HepG2 (cell line): ENCODE data around the gene MARCHF9. TPM values are rescaled to one million over a fixed set of nuclear protein-coding genes. Genes with fewer than 3 reads are reported as not detected.

Experiments used
- ATAC-seq: fragments of 200-7000 bp; cut with Tn5 transposase; 3 replicates; pipeline ENCODE4 v1.9.1; 2020; ENCODE audit warnings: mild to moderate bottlenecking, moderate library complexity
- BruUV-seq: library from RNA; stranded (reverse); fragments of 400-500 nt; replicated peaks from 2 replicates; lab custom pipeline; 2021; lab: Mats Ljungman, UMichigan
- CTCF ChIA-PET: fragments of 300-600 bp; formaldehyde crosslinking; extraction: SDS; loops from one replicate; lab custom pipeline; 2021; ENCODE audit warnings: low total read pairs, inconsistent platforms, low intra/inter-chr PET ratio; lab: Yijun Ruan, JAX
- POLR2A ChIA-PET: fragments of 350-600 bp; sonication (Branson Sonifier 250); formaldehyde crosslinking; loops from one replicate; lab custom pipeline; 2020; ENCODE audit warnings: antibody characterized with exemption, inconsistent platforms; lab: Yijun Ruan, JAX
- DNase-seq: peaks from one replicate; pipeline ENCODE4 v3.0.0-alpha.2; 2015; ENCODE audit warnings: low spot score
- FAIRE-seq: peaks from 3 replicates; lab custom pipeline; 2011; peaks lifted over from hg19 to GRCh38; lab: Jason Lieb, UNC
- H2AFZ ChIP-seq: one replicate; pipeline ENCODE4 v1.6.1; 2011; ENCODE audit warnings: low read length, inconsistent platforms
- H3K27ac ChIP-seq: fragments of 300-600 bp; 3 replicates; pipeline ENCODE4 v1.8.0; 2011; ENCODE audit warnings: mixed run types, mild to moderate bottlenecking, mixed read lengths, low read length, inconsistent platforms; ENCODE audit not compliant: insufficient read depth; ENCODE audit errors: extremely low read length
- H3K27me3 ChIP-seq, 2 experiments: fragments of 200-600 bp in 1 of 2; 2 replicates in 1 of 2; 3 replicates in 1 of 2; pipeline versions ENCODE4 v1.6.0 to v1.8.0; 2011; ENCODE audit warnings: low read length in 2 of 2, mild to moderate bottlenecking in 2 of 2, moderate library complexity in 2 of 2, inconsistent platforms in 1 of 2; ENCODE audit not compliant: insufficient read depth in 2 of 2, control insufficient read depth in 1 of 2
- H3K36me3 ChIP-seq, 2 experiments: fragments of 200-600 bp in 1 of 2; replicated peaks in 1 of 2; 2 replicates in 1 of 2; 3 replicates in 1 of 2; pipeline versions ENCODE4 v1.5.1 to v1.8.0; 2011; ENCODE audit warnings: low read length in 2 of 2, inconsistent platforms in 1 of 2; ENCODE audit not compliant: insufficient read depth in 2 of 2, control insufficient read depth in 1 of 2
- H3K4me1 ChIP-seq: 2 replicates; pipeline ENCODE4 v1.5.1; 2012; ENCODE audit warnings: low read length, inconsistent platforms; ENCODE audit not compliant: insufficient read depth
- H3K4me2 ChIP-seq: 2 replicates; pipeline ENCODE4 v1.6.0; 2011; ENCODE audit warnings: low read depth, low read length, inconsistent platforms
- H3K4me3 ChIP-seq, 3 experiments: fragments of 200-600 bp in 1 of 3; sonication (generic), shearing (Covaris generic) in 1 of 3; replicated peaks in 1 of 3; 2 replicates each; pipeline ENCODE4 v1.5.1; 2011 to 2016; ENCODE audit warnings: low read length in 3 of 3, inconsistent platforms in 2 of 3, low read depth in 2 of 3, mild to moderate bottlenecking in 2 of 3, control low read depth in 1 of 3, mixed read lengths in 1 of 3; ENCODE audit not compliant: insufficient read depth in 1 of 3
- H3K79me2 ChIP-seq: one replicate; pipeline ENCODE4 v1.6.1; 2011; ENCODE audit warnings: low read length, inconsistent platforms; ENCODE audit not compliant: insufficient read depth
- H3K9ac ChIP-seq: 2 replicates; pipeline ENCODE4 v1.6.0; 2011; ENCODE audit warnings: mild to moderate bottlenecking, low read depth, low read length, inconsistent platforms; ENCODE audit not compliant: insufficient read depth
- H3K9me3 ChIP-seq: 2 replicates; pipeline ENCODE4 v1.5.1; 2012; ENCODE audit warnings: mild to moderate bottlenecking, low read length
- H4K20me1 ChIP-seq: 2 replicates; pipeline ENCODE4 v1.6.0; 2011; ENCODE audit warnings: inconsistent platforms, mild to moderate bottlenecking, low read length, moderate library complexity; ENCODE audit not compliant: insufficient read depth
- DDIT3 ChIP-seq: sonication (generic); formaldehyde crosslinking; IDR thresholded peaks from 2 replicates; pipeline ENCODE4 v1.4.0; 2020; ENCODE audit warnings: mild to moderate bottlenecking, missing genetic modification reagents
- FOXM1 ChIP-seq: sonication (generic); formaldehyde crosslinking; IDR thresholded peaks from 2 replicates; pipeline ENCODE4 v1.5.0; 2020; ENCODE audit warnings: missing genetic modification reagents
- NR2F6 ChIP-seq, 2 experiments: IDR thresholded peaks; 2 replicates each; pipeline ENCODE4 v1.6.1; 2016; ENCODE audit warnings: antibody characterized with exemption in 1 of 2, mild to moderate bottlenecking in 1 of 2
- PLRG1 ChIP-seq: fragments of 450-650 bp; conservative IDR thresholded peaks from 2 replicates; pipeline ENCODE4 v1.6.1; 2016
- RARA ChIP-seq: IDR thresholded peaks from 2 replicates; pipeline ENCODE4 v1.6.1; 2016; ENCODE audit warnings: missing genetic modification reagents, missing compliant biosample characterization
- RBFOX2 ChIP-seq: fragments of 200-400 bp; formaldehyde crosslinking; IDR thresholded peaks from 2 replicates; pipeline ENCODE4 v1.6.1; 2017; ENCODE audit warnings: low read depth, mild to moderate bottlenecking, low read length
- SYNCRIP ChIP-seq: fragments of 200-400 bp; formaldehyde crosslinking; IDR thresholded peaks from 2 replicates; pipeline ENCODE4 v1.6.1; 2018; ENCODE audit warnings: mild to moderate bottlenecking, low read depth, low read length; ENCODE audit not compliant: insufficient read depth
- ZFP91 ChIP-seq: sonication (generic); formaldehyde crosslinking; IDR thresholded peaks from 2 replicates; pipeline ENCODE4 v1.9.0; 2022; ENCODE audit warnings: missing genetic modification reagents, mild to moderate bottlenecking, borderline replicate concordance
- WGBS: methylation state at CpG from one replicate; pipeline ENCODE4 v1.1.6; 2017; ENCODE audit warnings: low lambda C conversion rate; 5-methylcytosine and 5-hydroxymethylcytosine counted together
- in situ Hi-C: cut with HindIII; loops from 2 replicates; pipeline ENCODE4 v1.10.0; 2017; ENCODE audit warnings: low pct_unique_long_range_greater_than_20kb; ENCODE audit not compliant: extremely low pct_ligation_motif_present
- intact Hi-C: fragments of 100-400 bp; cut with micrococcal nuclease; formaldehyde crosslinking; loops from one replicate; pipeline ENCODE4 v1.10.0; 2022; ENCODE audit not compliant: unreplicated experiment
- polyA plus RNA-seq, 8 experiments: library from polyadenylated mRNA; depleted of rRNA in 3 of 8; stranded (reverse) in 7 of 8; unstranded in 1 of 8; fragments of >200 nt; fragmentation: Illumina TruSeq in 4 of 8; extraction: Trizol in 4 of 8; gene quantifications; 2 replicates each; pipeline versions ENCODE4 v1.2.1 to v1.2.3, GENCODE V29; 2011 to 2016; ENCODE audit warnings: low read depth in 4 of 8, missing spikeins in 1 of 8, mixed read lengths in 1 of 8; ENCODE audit not compliant: insufficient read depth in 1 of 8
- total RNA-seq, 5 experiments: library from RNA; depleted of rRNA; stranded (reverse); fragments of >200 nt; fragmentation: Illumina TruSeq; extraction: Trizol; gene quantifications; 2 replicates each; pipeline ENCODE4 v1.2.3, GENCODE V29; 2016; ENCODE audit warnings: low read depth in 1 of 5

MARCHF9 gene
- total and polyA plus RNA-seq, 2 of the 13 experiments (the other 11 are each of a cell fraction or from before 2014, with no cell fraction given): 5.7 to 9.6 TPM

- CTCF ChIA-PET: no interaction called here
- Histone ChIP-seq H3K9me3 (no peaks in the 10 kb centered on the region), H4K20me1 (no peaks in the 10 kb centered on the region), H3K79me2 (no peaks in the 10 kb centered on the region), H3K9ac (no peak overlapping the region), H3K27ac (no peak overlapping the region), H3K4me3 (no peak overlapping the region), H3K4me1 (no peaks in the 10 kb centered on the region), H3K4me2 (no peak overlapping the region), H3K36me3 (peaks cover 14 to 64% of the 10 kb centered on the region in 2 experiments), H2AFZ (no peak overlapping the region), H3K27me3 (no peaks in the 10 kb centered on the region)
- no peak for TF ChIP-seq SYNCRIP
- WGBS: 98% methylated on average over 6 of the region's 6 CpGs
- DNase-seq (no peak), FAIRE-seq (no peak), ATAC-seq (no peak)
- no TSS peak for BruUV-seq
- intact Hi-C loops: no loop called here
- in situ Hi-C loops: no loop called here
- POLR2A ChIA-PET: no interaction called here
These were observed 40.5 kb downstream of the MARCHF9 start for GRCh38 chr12:57795354-57795753.

- H3K27me3 ChIP-seq: no peaks in the 10 kb centered on the region
- H3K4me2 ChIP-seq: no peak overlapping the region
- no peak overlapping the region for H3K9ac ChIP-seq
- ChIA-PET CTCF (no interaction called here), POLR2A (no interaction called here)
- FAIRE-seq: no peak
- intact Hi-C loops: no loop called here
- no peak overlapping the region for H3K4me3 ChIP-seq
- in situ Hi-C loops: no loop called here
- 93% methylated on average over 1 of the region's 1 CpG for WGBS
- TF ChIP-seq NR2F6 (IDR thresholded peaks at IDR 0.05): no peak
- TF ChIP-seq NR2F6 (CRISPR knock-in tag; IDR thresholded peaks at IDR 0.05): no peak
- TF ChIP-seq DDIT3 (CRISPR knock-in tag): no peak
- TF ChIP-seq RARA (CRISPR knock-in tag): no peak
- no peak for TF ChIP-seq FOXM1 (CRISPR knock-in tag)
- TF ChIP-seq ZFP91 (CRISPR knock-in tag): no peak
- TF ChIP-seq PLRG1: no peak
- no peak for TF ChIP-seq RBFOX2
- no peaks in the 10 kb centered on the region for H4K20me1 ChIP-seq
- H3K27ac ChIP-seq: no peak overlapping the region
- no TSS peak for BruUV-seq
- no peak overlapping the region for H2AFZ ChIP-seq
- no peak for DNase-seq
- no peaks in the 10 kb centered on the region for H3K9me3 ChIP-seq
- no peaks in the 10 kb centered on the region for H3K4me1 ChIP-seq
- ATAC-seq: no peak
- no peaks in the 10 kb centered on the region for H3K79me2 ChIP-seq
- peaks cover 14 to 54% of the 10 kb centered on the region in 2 experiments for H3K36me3 ChIP-seq
These were observed 42.1 kb downstream of the MARCHF9 start for GRCh38 chr12:57796996-57797395.
